VCaP (cell line): Measurements from ENCODE around the gene MLLT3.

Experiments used
- H3K27ac ChIP-seq: fragments of 450-650 bp; 2 replicates; pipeline ENCODE4 v1.5.1; 2017
- TF ChIP-seq, protein P1 (sequence below): fragments of 450-650 bp; conservative IDR thresholded peaks from 2 replicates; pipeline ENCODE4 v1.5.1; 2017; ENCODE audit warnings: mild to moderate bottlenecking, moderate library complexity

Gene MLLT3

DNA sequence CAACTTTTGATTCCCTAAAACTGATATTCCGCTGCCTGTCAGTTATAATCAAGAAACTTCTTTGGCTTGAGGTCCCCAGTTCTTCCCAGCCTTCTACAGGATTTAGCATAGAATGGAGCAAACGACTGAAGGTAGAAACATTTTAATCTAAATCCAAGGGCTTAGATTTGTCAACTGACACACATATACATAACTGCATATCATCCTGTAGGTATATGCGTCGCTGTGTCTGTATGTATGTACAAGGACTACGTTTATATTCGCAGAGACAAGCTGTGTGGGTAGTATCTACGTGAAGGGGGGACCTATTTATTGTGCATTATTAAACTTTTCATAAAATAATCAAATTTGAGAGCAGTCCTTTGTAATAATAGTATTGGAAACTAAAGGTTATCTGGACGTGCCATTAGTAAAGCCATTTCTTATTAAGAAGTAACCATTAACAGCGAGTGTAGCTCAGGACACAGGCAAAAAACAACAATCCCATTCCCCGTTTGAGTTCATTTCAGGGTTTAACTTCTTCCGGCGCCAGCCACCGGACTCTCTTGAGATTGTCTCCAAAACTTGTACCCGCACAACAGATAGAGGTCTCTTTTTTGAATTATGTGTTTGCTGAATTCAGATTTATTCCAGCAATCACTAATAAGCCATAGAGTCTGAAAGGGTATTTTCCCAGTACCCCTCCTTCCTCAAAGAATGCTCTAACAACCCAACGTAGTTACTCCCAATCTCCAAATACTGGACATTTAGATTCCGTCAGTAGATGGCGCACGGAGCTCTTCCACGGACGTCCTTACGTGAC lies 2.1 kb upstream of the MLLT3 start:
- peak overlapping the region; percentile 90; the same call in 1 of the 2 replicates for H3K27ac ChIP-seq
- TF ChIP-seq, protein P1, sequence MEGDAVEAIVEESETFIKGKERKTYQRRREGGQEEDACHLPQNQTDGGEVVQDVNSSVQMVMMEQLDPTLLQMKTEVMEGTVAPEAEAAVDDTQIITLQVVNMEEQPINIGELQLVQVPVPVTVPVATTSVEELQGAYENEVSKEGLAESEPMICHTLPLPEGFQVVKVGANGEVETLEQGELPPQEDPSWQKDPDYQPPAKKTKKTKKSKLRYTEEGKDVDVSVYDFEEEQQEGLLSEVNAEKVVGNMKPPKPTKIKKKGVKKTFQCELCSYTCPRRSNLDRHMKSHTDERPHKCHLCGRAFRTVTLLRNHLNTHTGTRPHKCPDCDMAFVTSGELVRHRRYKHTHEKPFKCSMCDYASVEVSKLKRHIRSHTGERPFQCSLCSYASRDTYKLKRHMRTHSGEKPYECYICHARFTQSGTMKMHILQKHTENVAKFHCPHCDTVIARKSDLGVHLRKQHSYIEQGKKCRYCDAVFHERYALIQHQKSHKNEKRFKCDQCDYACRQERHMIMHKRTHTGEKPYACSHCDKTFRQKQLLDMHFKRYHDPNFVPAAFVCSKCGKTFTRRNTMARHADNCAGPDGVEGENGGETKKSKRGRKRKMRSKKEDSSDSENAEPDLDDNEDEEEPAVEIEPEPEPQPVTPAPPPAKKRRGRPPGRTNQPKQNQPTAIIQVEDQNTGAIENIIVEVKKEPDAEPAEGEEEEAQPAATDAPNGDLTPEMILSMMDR = peak; percentile 94

- peak overlapping the region; percentile 90; the same call in 1 of the 2 replicates for H3K27ac ChIP-seq
- TF ChIP-seq, protein P1 = no peak
These were observed 1.4 kb upstream of the MLLT3 start for GRCh38 chr9:20623748-20624124.

GRCh38 chr9:20623021-20623747 lies 885 bp upstream of the MLLT3 start:
- peak overlapping the region; percentile 90 for H3K27ac ChIP-seq
- TF ChIP-seq, protein P1 = no peak; the same call in 1 of the 2 replicates

- TF ChIP-seq, protein P1 = no peak
- peak overlapping the region; percentile 90 for H3K27ac ChIP-seq
These were observed 599 bp downstream of the MLLT3 start for GRCh38 chr9:20621471-20622329.

DNA sequence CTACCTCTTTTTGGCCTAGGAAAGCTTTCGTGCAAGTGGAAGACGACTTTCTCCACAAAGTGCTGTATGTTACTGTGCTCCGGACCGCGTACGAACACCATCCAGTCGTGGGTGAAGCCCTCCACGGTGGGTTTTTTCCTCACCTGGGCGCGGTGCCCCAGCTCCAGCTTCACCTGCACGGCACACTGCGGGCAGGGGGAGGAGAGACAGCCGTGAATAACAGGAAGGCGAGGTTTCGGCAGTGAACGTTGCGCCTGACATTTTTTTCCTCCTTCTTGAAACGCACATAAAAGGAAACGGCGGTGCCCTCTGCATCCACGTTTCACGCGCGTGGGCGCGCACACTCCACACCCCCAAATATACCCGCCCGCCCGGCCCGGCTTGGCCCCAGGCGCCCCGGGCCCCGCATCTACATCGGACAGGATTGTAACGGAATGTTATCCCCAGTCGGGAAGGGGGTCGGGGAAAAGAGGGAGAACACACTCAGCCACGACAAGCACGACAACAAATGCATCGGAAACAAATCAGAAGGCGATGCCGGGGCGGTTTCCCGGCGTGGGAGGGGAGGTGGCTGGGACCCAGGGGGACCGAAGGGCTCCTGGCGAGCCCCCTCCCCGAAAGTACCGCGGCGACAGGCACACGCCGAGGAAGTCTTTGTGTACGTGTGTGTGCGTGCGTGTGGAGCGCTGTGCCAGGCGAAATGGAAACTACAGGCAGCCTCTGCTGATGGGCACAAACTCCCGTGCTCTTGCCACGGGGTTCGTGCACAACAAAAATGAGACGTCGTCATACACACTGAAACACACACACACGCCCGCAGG lies 1.4 kb downstream of the MLLT3 start:
- TF ChIP-seq, protein P1 = no peak
- peak overlapping the region; percentile 90 for H3K27ac ChIP-seq

DNA sequence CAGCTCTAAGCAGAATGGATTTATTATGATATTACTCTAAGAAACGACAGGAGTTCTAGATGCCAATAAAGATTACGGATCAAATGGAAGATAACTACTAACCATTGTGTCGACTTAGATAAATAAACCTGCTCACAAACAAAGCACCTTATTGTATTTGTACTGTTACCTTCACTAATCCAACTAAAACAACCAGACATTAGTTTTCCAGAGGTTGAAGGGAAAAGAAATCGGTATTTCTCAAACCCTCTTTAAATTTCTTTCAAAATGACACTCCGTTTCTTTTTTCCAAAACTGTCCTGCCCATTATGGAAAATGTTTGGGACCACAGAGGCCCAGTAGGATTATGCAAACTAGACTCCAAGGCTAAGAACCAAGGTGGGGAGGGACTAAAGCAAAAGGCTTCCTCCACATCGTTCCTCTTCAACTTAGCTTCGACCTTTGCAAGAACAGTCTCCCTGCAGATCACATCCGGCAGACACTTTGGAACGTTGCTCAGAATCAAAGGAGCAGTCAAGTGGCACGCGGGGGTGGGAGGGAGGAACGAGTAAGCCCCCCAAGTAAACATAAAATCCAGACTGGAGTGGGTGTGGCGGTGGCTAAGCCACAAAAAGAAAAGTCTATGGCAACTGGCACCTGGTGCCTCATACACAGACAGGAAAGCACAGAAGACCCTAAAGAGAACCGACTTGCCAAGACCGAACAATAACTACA lies 2.7 kb downstream of the MLLT3 start:
- peak overlapping the region; percentile 90 for H3K27ac ChIP-seq
- TF ChIP-seq, protein P1 = no peak
